HEK293 (cell line): ENCODE data around the gene BATF3.

Source experiments
- CTCF ChIA-PET: fragments of 350-600 bp; formaldehyde crosslinking; extraction: SDS; loops from one replicate; lab custom pipeline; 2021; ENCODE audit warnings: antibody characterized with exemption; lab: Yijun Ruan, JAX
- POLR2A ChIA-PET: fragments of 300-600 bp; formaldehyde crosslinking; extraction: SDS; loops from one replicate; lab custom pipeline; 2020; ENCODE audit warnings: antibody characterized with exemption, inconsistent platforms; lab: Yijun Ruan, JAX
- H3K27ac ChIP-seq: fragments of 200-500 bp; sonication (Bioruptor generic); 2 replicates; pipeline ENCODE4 v1.5.1; 2014; ENCODE audit warnings: low read depth, low read length, control low read depth, inconsistent platforms; ENCODE audit errors: extremely low read depth
- H3K36me3 ChIP-seq, 2 experiments: fragments of 200-500 bp in 1 of 2; sonication (Bioruptor generic) in 1 of 2; 1 replicate in 1 of 2; 2 replicates in 1 of 2; pipeline ENCODE4 v1.5.1; 2014 to 2017; ENCODE audit warnings: inconsistent platforms in 2 of 2, low read length in 2 of 2; ENCODE audit not compliant: control insufficient read depth in 2 of 2, insufficient read depth in 1 of 2
- H3K4me1 ChIP-seq: fragments of 200-500 bp; sonication (Bioruptor generic); 2 replicates; pipeline ENCODE4 v1.5.1; 2014; ENCODE audit warnings: mild to moderate bottlenecking, low read length, inconsistent platforms; ENCODE audit not compliant: control insufficient read depth, insufficient read depth
- H3K4me3 ChIP-seq: 2 replicates; pipeline ENCODE4 v1.5.1; 2011; ENCODE audit warnings: low read depth, mild to moderate bottlenecking, control low read depth, low read length, moderate library complexity
- H3K9me3 ChIP-seq: fragments of 200-500 bp; sonication (Bioruptor generic); 2 replicates; pipeline ENCODE4 v1.5.1; 2014; ENCODE audit warnings: low read depth, low read length, inconsistent platforms; ENCODE audit not compliant: control insufficient read depth, insufficient read depth
- FEZF1 ChIP-seq: fragments of 450-650 bp; formaldehyde crosslinking; IDR thresholded peaks from 2 replicates; pipeline ENCODE4 v1.5.1; 2016; ENCODE audit warnings: missing biosample characterization, missing genetic modification characterization
- IKZF3 ChIP-seq: fragments of 450-650 bp; IDR thresholded peaks from 2 replicates; pipeline ENCODE4 v1.5.0; 2018; ENCODE audit warnings: missing biosample characterization, mild to moderate bottlenecking, missing genetic modification characterization, moderate library complexity
- KLF8 ChIP-seq: fragments of 450-650 bp; formaldehyde crosslinking; IDR thresholded peaks from 2 replicates; pipeline ENCODE4 v1.5.1; 2016; ENCODE audit warnings: missing biosample characterization, missing genetic modification characterization
- PRDM10 ChIP-seq: fragments of 450-650 bp; formaldehyde crosslinking; IDR thresholded peaks from 2 replicates; pipeline ENCODE4 v1.5.1; 2016; ENCODE audit warnings: missing biosample characterization, missing genetic modification characterization
- TCF7L2 ChIP-seq: IDR thresholded peaks from 2 replicates; pipeline ENCODE4 v1.6.1; 2011; ENCODE audit warnings: low read depth, mild to moderate bottlenecking, inconsistent platforms, low read length, moderate library complexity, borderline replicate concordance
- TRIM28 ChIP-seq: IDR thresholded peaks from 2 replicates; pipeline ENCODE4 v1.6.1; 2011; ENCODE audit warnings: low read length, control low read depth, borderline replicate concordance
- ZBTB21 ChIP-seq: fragments of 450-650 bp; formaldehyde crosslinking; IDR thresholded peaks from 2 replicates; pipeline ENCODE4 v1.5.1; 2017; ENCODE audit warnings: missing biosample characterization, missing genetic modification characterization
- ZBTB8A ChIP-seq: fragments of 450-650 bp; formaldehyde crosslinking; IDR thresholded peaks from 2 replicates; pipeline ENCODE4 v1.5.1; 2016; ENCODE audit warnings: missing biosample characterization, missing genetic modification characterization
- ZEB2 ChIP-seq: fragments of 450-650 bp; formaldehyde crosslinking; IDR thresholded peaks from 2 replicates; pipeline ENCODE4 v1.5.1; 2016; ENCODE audit warnings: missing biosample characterization, missing genetic modification characterization
- ZNF121 ChIP-seq: fragments of 450-650 bp; formaldehyde crosslinking; IDR thresholded peaks from 2 replicates; pipeline ENCODE4 v1.5.1; 2016; ENCODE audit warnings: missing biosample characterization, missing genetic modification characterization
- ZNF146 ChIP-seq: fragments of 450-650 bp; formaldehyde crosslinking; IDR thresholded peaks from 2 replicates; pipeline ENCODE4 v1.5.1; 2016; ENCODE audit warnings: missing biosample characterization, missing genetic modification characterization
- ZNF248 ChIP-seq: fragments of 450-650 bp; formaldehyde crosslinking; IDR thresholded peaks from 2 replicates; pipeline ENCODE4 v1.5.1; 2017; ENCODE audit warnings: missing biosample characterization, missing genetic modification characterization
- ZNF394 ChIP-seq: fragments of 450-650 bp; formaldehyde crosslinking; IDR thresholded peaks from 2 replicates; pipeline ENCODE4 v1.5.1; 2016; ENCODE audit warnings: missing biosample characterization, missing genetic modification characterization, mild to moderate bottlenecking, moderate library complexity, borderline replicate concordance
- ZNF530 ChIP-seq: fragments of 450-650 bp; formaldehyde crosslinking; IDR thresholded peaks from 2 replicates; pipeline ENCODE4 v1.5.1; 2016; ENCODE audit warnings: low read depth, missing biosample characterization, missing genetic modification characterization
- ZNF623 ChIP-seq: fragments of 450-650 bp; formaldehyde crosslinking; IDR thresholded peaks from 2 replicates; pipeline ENCODE4 v1.5.1; 2016; ENCODE audit warnings: missing biosample characterization, missing genetic modification characterization
- ZNF629 ChIP-seq: fragments of 450-650 bp; formaldehyde crosslinking; IDR thresholded peaks from 2 replicates; pipeline ENCODE4 v1.5.1; 2017; ENCODE audit warnings: missing biosample characterization, missing genetic modification characterization
- ZNF843 ChIP-seq: fragments of 450-650 bp; formaldehyde crosslinking; IDR thresholded peaks from 2 replicates; pipeline ENCODE4 v1.5.1; 2016; ENCODE audit warnings: missing biosample characterization, missing genetic modification characterization
- ZXDB ChIP-seq: fragments of 450-650 bp; formaldehyde crosslinking; IDR thresholded peaks from 2 replicates; pipeline ENCODE4 v1.5.1; 2016; ENCODE audit warnings: missing biosample characterization, missing genetic modification characterization
- TF ChIP-seq, protein P1 (sequence below): fragments of 450-650 bp; formaldehyde crosslinking; conservative IDR thresholded peaks from 2 replicates; pipeline ENCODE4 v1.5.1; 2016; ENCODE audit warnings: low read depth, missing biosample characterization, missing genetic modification characterization
- TF ChIP-seq, protein P2 (sequence below): fragments of 450-650 bp; formaldehyde crosslinking; IDR thresholded peaks from 2 replicates; pipeline ENCODE4 v1.5.1; 2016; ENCODE audit warnings: missing biosample characterization, missing genetic modification characterization
- TF ChIP-seq, protein P3 (sequence below): fragments of 450-650 bp; formaldehyde crosslinking; IDR thresholded peaks from 2 replicates; pipeline ENCODE4 v1.5.1; 2016; ENCODE audit warnings: missing biosample characterization, missing genetic modification characterization
- TF ChIP-seq, protein P4 (sequence below): fragments of 450-650 bp; formaldehyde crosslinking; IDR thresholded peaks from 2 replicates; pipeline ENCODE4 v1.5.1; 2017; ENCODE audit warnings: missing biosample characterization, missing genetic modification characterization

BATF3 gene

DNA sequence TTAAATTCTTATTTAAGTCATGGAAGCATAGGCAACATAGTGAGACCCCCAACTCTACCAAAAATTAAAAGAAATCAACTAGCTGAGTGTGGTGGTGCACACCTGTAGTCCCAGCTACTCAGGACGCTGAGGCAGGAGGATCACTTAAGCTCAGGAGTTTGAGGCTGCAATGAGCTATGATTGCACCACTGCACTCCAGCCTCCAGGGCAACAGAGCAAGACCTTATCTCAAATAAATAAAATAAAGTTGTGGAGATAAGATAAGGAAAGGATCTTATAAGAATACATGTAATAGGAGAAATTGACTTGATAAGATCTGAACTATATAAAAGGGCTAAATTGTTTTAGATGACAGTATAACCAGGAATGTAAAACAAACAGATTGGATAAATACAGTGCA is 2.3 kb upstream of the BATF3 start:
- CTCF ChIA-PET, result interaction anchor here (0.7 to 2.1 kb wide), 10 partner anchors 17 to 293 kb away, joined by 3 to 15 read pairs (median 4); no protein-coding TSS in a partner anchor
- no peak overlapping the region for H3K4me3 ChIP-seq
- no peaks in the 10 kb centered on the region for H3K9me3 ChIP-seq
- H3K27ac ChIP-seq, result no peak overlapping the region
- H3K36me3 ChIP-seq, result no peaks in the 10 kb centered on the region
- H3K4me1 ChIP-seq, result peaks cover 8% of the 10 kb centered on the region
- POLR2A ChIA-PET, result interaction anchor here (1.4 to 2.1 kb wide), 3 partner anchors 37 to 93 kb away, joined by 3 to 14 read pairs (median 7); partner anchors contain the start of genes ATF3, NSL1 and TATDN3
- TF ChIP-seq ZNF843 (tag by site-specific recombination), result peak; percentile 92
- peak; percentile 44; the same call in 1 of the 2 replicates for TF ChIP-seq ZNF146 (tag by site-specific recombination)
- TF ChIP-seq, protein P1, sequence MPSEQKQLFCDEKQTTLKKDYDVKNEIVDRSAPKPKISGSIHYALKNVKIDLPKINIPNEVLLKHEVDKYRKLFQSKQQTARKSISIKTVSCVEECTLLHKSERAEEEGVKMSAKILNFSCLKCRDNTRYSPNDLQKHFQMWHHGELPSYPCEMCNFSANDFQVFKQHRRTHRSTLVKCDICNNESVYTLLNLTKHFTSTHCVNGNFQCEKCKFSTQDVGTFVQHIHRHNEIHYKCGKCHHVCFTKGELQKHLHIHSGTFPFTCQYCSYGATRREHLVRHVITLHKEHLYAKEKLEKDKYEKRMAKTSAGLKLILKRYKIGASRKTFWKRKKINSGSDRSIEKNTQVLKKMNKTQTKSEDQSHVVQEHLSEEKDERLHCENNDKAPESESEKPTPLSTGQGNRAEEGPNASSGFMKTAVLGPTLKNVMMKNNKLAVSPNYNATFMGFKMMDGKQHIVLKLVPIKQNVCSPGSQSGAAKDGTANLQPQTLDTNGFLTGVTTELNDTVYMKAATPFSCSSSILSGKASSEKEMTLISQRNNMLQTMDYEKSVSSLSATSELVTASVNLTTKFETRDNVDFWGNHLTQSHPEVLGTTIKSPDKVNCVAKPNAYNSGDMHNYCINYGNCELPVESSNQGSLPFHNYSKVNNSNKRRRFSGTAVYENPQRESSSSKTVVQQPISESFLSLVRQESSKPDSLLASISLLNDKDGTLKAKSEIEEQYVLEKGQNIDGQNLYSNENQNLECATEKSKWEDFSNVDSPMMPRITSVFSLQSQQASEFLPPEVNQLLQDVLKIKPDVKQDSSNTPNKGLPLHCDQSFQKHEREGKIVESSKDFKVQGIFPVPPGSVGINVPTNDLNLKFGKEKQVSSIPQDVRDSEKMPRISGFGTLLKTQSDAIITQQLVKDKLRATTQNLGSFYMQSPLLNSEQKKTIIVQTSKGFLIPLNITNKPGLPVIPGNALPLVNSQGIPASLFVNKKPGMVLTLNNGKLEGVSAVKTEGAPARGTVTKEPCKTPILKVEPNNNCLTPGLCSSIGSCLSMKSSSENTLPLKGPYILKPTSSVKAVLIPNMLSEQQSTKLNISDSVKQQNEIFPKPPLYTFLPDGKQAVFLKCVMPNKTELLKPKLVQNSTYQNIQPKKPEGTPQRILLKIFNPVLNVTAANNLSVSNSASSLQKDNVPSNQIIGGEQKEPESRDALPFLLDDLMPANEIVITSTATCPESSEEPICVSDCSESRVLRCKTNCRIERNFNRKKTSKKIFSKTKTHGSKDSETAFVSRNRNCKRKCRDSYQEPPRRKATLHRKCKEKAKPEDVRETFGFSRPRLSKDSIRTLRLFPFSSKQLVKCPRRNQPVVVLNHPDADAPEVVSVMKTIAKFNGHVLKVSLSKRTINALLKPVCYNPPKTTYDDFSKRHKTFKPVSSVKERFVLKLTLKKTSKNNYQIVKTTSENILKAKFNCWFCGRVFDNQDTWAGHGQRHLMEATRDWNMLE, result 0 out of 2 replicates have a peak, but pooled peaks have one; percentile 21
- TF ChIP-seq ZNF121 (tag by site-specific recombination), result peak; percentile 33
- TF ChIP-seq ZEB2 (tag by site-specific recombination), result peak; percentile 15; the same call in 1 of the 2 replicates
- no peak for TF ChIP-seq ZNF394 (tag by site-specific recombination)
- TF ChIP-seq, protein P2, sequence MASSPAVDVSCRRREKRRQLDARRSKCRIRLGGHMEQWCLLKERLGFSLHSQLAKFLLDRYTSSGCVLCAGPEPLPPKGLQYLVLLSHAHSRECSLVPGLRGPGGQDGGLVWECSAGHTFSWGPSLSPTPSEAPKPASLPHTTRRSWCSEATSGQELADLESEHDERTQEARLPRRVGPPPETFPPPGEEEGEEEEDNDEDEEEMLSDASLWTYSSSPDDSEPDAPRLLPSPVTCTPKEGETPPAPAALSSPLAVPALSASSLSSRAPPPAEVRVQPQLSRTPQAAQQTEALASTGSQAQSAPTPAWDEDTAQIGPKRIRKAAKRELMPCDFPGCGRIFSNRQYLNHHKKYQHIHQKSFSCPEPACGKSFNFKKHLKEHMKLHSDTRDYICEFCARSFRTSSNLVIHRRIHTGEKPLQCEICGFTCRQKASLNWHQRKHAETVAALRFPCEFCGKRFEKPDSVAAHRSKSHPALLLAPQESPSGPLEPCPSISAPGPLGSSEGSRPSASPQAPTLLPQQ (tag by site-specific recombination), result 0 out of 2 replicates have a peak, but pooled peaks have one; percentile 42
- peak; percentile 69 for TF ChIP-seq FEZF1 (tag by site-specific recombination)
- TF ChIP-seq PRDM10 (tag by site-specific recombination), result peak; percentile 48; the same call in 1 of the 2 replicates
- TF ChIP-seq TCF7L2, result peak; percentile 59; the same call in 1 of the 2 replicates
- no peak for TF ChIP-seq ZBTB8A (tag by site-specific recombination)
- no peak for TF ChIP-seq ZNF623 (tag by site-specific recombination)
- peak; percentile 84 for TF ChIP-seq ZXDB
- TF ChIP-seq IKZF3, result 0 out of 2 replicates have a peak, but pooled peaks have one; percentile 46
- no peak for TF ChIP-seq ZNF530
- peak; percentile 38; the same call in 1 of the 2 replicates for TF ChIP-seq KLF8 (tag by site-specific recombination)
- TF ChIP-seq TRIM28, result peak; percentile 54; the same call in 1 of the 2 replicates
- TF ChIP-seq, protein P3, sequence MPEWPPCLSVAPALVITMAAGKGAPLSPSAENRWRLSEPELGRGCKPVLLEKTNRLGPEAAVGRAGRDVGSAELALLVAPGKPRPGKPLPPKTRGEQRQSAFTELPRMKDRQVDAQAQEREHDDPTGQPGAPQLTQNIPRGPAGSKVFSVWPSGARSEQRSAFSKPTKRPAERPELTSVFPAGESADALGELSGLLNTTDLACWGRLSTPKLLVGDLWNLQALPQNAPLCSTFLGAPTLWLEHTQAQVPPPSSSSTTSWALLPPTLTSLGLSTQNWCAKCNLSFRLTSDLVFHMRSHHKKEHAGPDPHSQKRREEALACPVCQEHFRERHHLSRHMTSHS, result 0 out of 2 replicates have a peak, but pooled peaks have one; percentile 36
- 0 out of 2 replicates have a peak, but pooled peaks have one; percentile 13 for TF ChIP-seq ZNF629 (tag by site-specific recombination)
- TF ChIP-seq, protein P4, sequence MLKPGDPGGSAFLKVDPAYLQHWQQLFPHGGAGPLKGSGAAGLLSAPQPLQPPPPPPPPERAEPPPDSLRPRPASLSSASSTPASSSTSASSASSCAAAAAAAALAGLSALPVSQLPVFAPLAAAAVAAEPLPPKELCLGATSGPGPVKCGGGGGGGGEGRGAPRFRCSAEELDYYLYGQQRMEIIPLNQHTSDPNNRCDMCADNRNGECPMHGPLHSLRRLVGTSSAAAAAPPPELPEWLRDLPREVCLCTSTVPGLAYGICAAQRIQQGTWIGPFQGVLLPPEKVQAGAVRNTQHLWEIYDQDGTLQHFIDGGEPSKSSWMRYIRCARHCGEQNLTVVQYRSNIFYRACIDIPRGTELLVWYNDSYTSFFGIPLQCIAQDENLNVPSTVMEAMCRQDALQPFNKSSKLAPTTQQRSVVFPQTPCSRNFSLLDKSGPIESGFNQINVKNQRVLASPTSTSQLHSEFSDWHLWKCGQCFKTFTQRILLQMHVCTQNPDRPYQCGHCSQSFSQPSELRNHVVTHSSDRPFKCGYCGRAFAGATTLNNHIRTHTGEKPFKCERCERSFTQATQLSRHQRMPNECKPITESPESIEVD, result peak; percentile 71
- 0 out of 2 replicates have a peak, but pooled peaks have one; percentile 15 for TF ChIP-seq ZBTB21 (tag by site-specific recombination)
- TF ChIP-seq ZNF248 (tag by site-specific recombination), result no peak
